GM20431 (cell line): ENCODE data around the gene ABCG2.

Experiments
- in situ Hi-C: fragments of 300-500 bp; cut with MseI, MboI; formaldehyde crosslinking; loops from one replicate; pipeline ENCODE4 v1.15.0; 2020; ENCODE audit warnings: low sequenced_read_pairs; ENCODE audit not compliant: unreplicated experiment

ABCG2 gene

DNA sequence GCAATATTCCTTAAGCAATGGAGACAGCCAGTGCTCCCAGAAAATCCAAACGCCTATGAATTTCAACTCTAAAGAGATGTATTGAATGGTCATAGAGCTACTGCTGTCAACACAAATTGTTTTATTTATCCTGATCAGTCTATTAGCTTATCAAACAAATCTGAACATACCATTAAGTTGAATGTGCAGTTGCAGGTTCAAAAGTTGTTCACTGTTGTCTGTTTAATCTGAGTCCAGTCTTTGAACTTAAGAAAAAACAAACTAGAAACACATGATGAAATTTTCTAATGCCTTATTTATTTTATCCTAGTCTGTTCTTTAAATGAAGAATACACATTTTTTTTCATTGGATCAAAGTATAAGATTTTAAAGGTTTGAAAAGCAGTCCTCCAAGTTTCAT, 77.8 kb downstream of the ABCG2 start:
- in situ Hi-C loops, result no loop called here

DNA sequence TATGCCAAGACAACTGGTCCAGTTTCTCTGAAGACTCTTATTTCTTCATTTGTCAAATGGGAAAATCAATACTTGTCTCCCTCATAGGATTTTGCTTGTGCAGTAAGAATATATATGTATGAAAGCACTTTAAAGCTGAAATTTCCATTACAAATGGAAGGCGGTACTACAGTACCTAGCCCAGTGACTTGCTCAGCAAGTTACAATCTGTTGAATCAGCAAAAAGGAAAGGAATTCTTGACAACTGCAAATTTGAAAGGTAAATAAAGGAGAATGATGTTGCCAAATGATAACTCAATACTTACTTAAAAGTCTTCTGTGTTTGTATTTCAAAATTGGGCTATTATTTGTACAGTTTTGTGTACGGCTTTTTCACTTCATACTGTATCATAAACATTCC, 79.9 kb downstream of the ABCG2 start:
- in situ Hi-C loops, result no loop called here

DNA sequence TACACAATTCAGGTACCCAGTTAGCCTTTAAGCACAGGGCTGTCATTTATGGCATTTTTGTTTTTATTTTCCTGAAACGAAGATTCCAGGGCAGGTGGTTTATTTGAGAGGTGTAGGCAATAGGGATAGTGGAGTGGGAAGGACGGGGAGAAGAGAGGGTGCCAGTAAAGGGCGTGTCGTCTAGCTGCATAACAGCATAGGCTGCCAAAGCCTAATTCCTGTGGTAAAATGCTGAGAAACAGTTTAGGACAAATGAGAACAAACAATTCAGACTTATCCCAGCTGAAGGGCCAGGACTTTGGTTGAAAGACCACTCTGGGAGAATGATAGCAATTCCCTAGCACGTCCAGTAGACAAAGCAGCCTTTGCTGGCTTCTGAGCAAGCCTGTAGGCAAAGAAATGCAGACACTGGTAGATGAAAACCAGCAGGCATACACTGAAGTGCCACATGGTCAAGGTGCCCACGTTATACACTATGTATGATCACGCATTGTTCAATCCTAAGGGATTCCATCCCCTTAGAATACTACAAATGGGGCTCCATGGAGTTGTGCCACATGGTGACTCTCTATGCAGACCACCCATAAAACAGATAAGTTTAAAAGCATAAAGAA, 80.4 kb downstream of the ABCG2 start:
- in situ Hi-C loops, result no loop called here

DNA sequence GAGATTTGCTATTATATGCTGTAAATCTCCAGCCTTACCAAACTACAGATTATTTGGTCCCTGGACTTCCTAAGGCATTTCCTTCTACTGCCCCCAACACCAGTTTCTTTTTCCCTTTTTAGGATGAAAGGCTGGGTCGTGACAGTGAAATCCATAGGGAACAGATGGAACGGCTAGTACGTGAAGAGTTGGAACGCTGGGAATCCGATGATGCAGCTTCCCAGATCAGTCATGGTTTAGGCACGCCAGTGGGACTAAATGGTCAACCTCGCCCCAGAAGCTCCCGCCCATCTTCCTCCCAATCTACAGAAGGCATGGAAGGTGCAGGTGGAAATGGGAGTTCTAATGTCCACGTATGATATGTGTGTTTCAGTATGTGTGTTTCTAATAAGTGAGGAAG, 83.1 kb downstream of the ABCG2 start:
- in situ Hi-C loops, result no loop called here

DNA sequence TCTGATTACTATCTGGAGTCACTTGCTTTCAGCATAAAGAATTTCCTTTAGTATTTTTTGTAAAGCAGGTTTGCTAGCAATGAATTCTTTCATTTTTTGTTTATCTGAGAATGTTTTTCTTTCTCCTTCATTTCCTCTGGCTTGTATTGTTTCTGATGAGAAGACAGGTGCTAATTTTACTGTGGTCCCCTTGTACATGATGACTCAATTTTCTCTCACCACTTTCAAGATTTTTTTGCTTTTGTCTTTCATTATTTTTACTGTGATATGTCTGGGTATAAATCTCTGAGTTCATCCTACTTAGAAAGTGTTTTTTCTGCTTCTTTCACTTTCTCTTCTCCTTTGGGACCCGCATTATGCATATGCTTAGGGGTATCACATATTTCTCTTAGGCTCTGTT, 88.4 kb downstream of the ABCG2 start:
- in situ Hi-C loops, result no loop called here

DNA sequence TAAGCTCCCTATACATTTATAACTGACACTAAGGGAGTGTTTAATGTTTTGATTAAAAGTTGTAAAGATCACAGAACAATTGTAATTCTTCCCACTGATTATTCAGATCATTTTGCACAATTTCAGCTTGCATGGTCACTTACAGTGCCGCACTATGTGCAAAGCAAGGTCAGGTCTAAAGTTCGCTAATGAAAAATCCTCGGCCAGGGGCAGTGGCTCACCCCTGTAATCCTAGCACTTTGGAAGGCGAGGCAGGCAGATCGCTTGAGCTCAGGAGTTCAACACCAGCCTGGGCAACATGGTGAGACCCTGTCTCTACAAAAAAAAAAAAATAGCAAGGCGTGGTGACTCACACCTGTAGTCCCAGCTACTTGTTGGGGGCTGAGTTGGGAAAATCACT, 94.0 kb downstream of the ABCG2 start:
- in situ Hi-C loops, result no loop called here

DNA sequence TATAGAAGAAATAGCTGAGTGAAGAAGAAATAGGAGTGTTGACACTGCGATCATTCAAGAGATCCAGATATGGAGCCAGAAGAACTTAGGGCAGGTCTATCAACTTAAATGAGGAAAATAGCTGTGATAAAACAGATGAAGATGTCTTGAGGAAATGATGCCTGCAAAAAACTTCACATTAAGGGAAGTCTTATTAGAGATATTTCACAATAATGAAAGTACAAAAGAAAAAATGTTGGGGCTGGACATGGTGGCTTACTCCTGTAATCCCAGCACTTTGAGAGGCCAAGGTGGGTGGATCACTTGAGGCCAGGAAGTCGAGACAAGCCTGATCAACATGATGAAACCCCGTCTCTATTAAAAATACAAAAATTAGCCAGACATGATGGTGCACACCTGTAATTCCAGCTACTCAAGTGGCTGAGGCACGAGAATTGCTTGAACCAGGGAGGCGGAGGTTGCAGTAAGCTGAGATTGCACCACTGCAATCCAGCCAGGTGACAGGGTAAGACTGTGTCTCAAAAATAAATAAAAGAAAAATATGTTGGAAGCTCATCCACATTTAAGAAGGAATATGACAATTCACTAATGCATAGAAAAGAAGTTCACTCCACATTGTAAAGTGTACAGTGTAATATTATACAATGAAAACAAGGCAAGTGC, 94.7 kb downstream of the ABCG2 start:
- in situ Hi-C loops, result no loop called here

DNA sequence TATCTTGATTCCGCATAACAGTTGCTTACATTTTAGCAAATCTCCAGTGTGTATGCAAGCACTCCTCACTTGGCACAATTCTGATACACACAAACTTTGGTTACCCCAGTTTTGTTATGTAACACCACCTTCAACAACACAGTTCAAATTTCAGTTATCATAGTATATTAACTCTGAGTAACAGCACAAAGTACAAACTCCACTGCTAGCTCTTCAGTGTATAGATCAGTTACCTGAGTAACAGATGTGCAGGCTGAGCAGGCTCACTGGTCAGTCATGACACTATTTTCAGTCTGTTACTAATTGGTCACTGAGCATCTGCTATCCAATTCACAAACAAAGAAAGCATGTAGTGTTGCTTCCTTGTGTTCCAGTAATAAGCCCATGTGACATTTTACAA, 95.6 kb downstream of the ABCG2 start:
- in situ Hi-C loops, result no loop called here

DNA sequence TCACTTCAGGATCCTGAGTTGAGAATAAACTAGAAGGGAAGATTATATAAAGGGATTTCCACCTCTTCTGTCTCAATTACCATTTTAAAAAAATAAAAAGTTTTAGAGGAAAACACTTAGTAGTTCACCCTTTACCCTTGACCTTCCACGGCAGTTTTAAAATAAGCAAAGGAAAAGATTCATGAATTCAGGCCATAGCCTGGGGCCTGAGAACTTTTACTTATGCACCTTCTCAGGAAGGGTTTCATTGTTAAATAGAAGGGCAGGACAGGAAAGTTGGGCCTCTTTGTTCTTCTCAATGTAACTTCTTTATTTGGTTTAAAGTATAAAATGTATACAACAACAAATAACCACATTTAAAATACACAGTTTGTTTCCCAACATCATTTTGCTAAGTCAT, 96.1 kb downstream of the ABCG2 start:
- in situ Hi-C loops, result no loop called here

DNA sequence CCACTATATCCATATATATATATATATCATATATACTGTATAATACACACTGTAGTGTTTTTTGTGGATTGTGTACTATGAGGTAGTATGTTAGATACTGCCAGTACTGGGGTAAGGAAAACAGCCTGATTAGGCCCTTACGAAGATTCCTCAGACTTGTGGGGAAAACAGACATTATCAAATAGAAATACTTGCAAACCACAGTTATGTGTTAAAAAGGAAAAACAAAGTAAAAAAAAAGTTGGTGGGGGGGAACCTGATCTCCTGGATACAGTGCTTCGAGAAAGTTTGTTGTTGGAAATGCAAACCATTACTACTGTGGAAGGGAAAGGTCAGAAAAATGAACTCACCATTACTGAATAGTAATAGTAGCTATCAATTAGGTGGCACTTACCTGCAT, 98.0 kb downstream of the ABCG2 start:
- in situ Hi-C loops, result no loop called here

DNA sequence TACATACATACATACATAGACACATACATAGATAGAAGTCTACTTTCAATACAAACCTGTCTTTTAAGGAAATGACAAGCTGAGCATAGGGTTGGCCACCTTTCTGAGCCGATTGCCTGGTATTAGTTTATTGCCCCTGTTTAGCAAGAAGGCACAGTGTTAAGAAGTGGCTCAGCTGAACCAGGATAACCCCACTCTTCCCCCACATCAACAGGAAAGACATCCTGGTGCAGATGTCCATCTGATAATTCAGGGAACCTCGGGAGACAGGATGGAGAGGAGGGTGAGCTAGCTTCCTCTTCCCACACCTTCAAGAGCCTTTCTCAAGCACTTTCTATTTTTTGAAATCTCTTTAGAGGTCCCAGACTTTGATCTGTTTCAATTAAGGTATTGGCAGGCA, 98.7 kb downstream of the ABCG2 start:
- in situ Hi-C loops, result no loop called here

DNA sequence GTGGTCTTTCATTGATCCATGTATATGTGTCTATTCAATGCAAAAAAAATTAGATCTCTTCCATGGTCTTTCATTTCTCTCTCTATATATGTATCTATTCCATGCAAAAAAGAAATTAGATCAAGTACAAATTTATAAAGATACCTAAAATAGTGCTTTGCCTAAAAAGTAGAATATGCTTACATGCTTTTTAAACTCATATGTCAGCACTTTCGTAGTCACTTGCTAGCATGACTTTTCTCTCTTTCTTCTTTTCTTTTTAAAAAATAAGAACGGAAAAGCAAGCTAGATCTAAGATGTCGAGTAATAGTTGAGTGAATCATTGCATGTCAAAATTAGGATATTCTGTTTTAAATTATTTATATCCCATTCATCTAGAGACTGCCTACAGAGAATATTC, 100.1 kb downstream of the ABCG2 start:
- in situ Hi-C loops, result no loop called here

DNA sequence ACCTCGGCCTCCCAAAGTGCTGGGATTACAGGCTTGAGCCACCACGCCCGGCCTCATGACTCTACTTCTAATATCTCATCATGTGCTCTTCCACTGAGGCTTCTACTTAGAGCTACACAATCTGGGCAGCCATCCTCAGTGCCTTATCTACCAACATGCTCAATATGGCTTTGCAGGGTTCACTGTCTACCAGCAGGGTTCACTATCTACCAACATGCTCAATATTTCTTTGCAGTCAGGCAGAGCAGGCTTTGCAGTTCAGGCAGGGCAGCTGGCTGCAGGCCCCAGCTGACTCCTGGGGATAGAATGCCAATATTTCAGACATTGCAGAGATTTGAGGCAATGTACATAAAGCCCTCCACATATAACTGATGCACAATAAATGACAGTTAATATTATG, 103.5 kb downstream of the ABCG2 start:
- in situ Hi-C loops, result no loop called here

DNA sequence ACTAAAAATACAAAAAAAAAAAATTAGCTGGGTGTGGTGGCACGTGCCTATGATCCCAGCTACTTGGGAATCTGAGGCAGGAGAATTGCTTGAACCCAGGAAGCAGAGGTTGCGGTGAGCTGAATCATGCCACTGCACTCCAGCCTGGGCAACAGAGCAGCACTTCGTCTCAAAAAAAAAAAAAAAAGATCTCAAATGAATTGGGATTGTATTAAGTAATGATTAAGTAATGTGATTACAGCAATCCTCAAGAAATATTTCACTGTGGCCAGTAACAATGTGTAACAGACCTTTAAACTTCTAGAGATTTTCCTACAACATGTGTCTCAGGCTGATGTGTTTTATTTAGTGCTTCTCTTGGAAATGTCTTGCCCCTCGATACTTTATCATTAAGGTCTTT, 104.2 kb downstream of the ABCG2 start:
- in situ Hi-C loops, result no loop called here

DNA sequence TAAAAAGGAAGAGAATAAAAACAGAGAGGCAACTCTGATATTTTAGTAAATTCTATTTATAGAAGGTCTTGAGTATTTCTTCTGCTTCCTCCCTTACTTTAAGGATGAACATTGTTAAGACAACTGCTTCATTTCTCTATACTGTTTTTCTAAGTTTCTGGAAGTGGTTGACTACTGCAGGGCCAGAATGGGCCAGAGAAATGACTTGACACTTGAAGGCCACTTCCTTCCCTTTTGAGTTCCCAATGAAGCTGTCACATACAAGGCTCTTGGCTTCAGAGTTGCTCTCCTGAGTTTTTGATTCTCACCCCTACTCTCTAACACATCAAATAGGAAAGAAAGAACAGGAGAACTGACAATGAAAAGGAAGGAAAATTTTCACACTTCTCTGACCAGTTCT, 113.4 kb downstream of the ABCG2 start:
- in situ Hi-C loops, result loop anchor here (25.0 kb wide), 1 partner anchor 467 kb away; the partner anchor contains the start of gene PYURF

DNA sequence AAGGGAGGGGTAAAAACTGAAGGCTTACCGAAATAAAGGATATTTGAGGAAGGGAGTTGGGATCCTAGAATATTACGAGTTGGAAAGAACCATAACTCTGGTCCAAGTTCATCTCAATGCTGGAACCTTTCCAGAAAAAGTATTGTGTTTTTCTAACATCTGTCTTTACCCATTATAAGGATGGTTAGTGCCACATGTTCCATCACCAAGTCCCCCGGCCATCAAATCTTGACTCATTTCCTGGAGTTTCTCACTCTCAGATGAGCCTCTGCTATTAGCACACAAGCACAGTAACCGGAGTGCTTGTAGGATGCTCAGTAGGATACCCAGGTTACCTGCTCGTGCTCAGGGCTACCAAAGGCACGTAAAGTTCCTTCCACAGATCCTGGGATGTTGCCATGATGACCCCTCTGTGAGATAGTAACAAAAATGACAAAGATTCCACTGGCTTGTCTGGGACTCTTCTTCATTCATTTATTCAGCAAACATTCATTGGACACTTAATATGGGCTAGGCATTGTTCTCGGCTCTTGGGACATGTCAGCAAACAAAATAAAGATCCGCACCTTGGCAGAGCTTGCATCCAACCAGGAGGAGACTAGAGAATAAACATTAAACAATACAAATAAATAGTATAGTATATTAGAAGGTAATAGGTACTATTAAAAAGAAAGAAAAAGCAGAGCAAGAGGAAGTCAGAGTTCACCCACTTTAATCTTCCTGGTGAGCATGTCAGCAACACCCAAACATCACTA, 114.7 kb downstream of the ABCG2 start:
- in situ Hi-C loops, result loop anchor here (25.0 kb wide), 1 partner anchor 469 kb away; the partner anchor contains the start of gene PYURF

DNA sequence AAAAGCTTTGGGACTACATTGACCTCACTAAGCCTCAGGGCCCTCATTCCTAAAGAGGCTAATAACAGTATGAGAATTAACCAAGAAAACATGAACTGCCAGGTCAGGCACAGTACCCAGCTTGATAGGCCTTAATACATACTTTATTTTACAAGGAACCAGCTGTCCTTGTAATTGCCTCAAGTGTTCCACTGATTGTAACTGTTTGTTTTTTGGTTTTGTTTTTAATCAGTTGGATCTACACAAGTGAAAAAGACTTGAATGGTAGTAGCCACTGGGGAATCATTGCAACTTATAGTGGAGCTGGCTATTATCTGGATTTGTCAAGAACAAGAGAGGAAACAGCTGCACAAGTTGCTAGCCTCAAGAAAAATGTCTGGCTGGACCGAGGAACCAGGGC, 115.4 kb downstream of the ABCG2 start:
- in situ Hi-C loops, result loop anchor here (25.0 kb wide), 1 partner anchor 469 kb away; the partner anchor contains the start of gene PYURF

DNA sequence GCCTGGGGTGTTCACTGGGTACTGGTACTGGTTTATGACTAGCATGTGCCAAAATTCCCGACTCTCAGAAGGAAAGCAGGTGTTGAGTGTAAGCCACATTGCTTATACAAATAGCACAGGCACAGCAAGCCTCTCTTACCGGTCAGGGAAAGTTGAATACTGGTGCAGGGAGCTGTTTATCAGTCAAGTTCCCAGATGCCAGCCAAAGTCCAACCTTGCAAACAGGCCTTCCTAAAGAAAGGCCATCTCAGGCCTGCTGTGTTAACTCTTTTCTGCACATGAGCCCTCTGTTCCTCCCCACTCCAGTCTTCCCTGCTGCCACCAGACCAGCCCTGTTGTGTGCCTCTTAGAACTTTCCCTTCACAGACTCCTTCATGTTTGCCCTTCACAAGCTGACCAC, 116.8 kb downstream of the ABCG2 start:
- in situ Hi-C loops, result loop anchor here (25.0 kb wide), 1 partner anchor 471 kb away; the partner anchor contains the start of gene PYURF

DNA sequence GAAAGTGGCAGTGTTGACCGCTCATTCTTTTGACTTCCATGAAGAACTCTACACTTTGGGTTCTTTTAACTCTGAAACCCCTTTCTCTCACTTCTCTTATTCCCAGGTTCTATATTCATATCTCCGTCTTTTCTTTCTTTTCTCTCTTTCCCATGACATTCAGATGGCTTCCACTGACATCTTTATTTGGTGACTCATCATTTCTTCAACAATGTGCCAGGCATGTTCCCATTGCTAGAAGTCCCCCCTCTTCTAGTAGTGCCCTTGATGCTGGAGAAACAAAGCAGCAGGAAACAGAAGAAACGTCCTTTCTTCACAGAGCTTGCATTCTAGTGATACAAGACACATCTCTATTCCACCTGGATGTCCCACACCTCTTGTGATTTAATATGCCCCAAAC, 117.7 kb downstream of the ABCG2 start:
- in situ Hi-C loops, result loop anchor here (25.0 kb wide), 1 partner anchor 472 kb away; the partner anchor contains the start of gene PYURF
